Measurements from ENCODE around the gene UGT1A8. TPM values are rescaled to one million over a fixed set of nuclear protein-coding genes. Genes with fewer than 3 reads are reported as not detected.

UGT1A8 gene
- polyA plus RNA-seq, 3 donors: not detected

DNA sequence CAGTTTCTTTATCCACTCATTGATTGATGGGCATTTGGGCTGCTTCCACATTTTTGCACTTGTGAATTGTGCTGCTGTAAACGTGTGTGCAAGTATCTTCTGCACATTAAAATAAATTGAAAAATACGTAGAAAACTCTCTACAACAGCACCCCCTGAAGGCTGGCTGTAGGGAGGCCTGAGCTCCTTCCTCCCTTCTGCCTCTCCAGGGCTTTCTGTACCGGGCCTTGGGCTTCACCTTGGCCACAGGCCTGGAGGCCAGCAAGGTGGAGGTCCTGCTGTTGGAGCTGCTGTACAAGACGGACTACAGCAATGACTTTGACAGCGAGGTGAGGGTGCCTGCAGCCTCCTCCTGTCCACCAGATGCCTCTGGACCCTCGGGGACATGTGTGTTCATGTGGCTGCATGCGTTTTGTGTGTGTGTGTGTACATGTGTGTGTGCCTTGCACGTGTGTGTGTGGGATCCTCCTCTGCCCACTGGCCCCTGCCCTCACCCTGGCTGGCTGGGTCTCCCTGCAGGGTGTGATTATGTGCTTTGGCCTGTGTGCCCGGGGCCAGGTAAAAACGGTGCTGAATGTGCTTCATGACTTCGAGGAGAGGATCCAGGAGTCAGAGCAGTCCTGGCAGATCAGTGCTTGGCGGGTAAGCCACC is 189.9 kb downstream of the UGT1A8 start:
- DNase-seq (ENCODE audit: extremely low read depth in 1 of 11, low read depth in 9 of 11, low spot score in 4 of 11): no peak

DNA sequence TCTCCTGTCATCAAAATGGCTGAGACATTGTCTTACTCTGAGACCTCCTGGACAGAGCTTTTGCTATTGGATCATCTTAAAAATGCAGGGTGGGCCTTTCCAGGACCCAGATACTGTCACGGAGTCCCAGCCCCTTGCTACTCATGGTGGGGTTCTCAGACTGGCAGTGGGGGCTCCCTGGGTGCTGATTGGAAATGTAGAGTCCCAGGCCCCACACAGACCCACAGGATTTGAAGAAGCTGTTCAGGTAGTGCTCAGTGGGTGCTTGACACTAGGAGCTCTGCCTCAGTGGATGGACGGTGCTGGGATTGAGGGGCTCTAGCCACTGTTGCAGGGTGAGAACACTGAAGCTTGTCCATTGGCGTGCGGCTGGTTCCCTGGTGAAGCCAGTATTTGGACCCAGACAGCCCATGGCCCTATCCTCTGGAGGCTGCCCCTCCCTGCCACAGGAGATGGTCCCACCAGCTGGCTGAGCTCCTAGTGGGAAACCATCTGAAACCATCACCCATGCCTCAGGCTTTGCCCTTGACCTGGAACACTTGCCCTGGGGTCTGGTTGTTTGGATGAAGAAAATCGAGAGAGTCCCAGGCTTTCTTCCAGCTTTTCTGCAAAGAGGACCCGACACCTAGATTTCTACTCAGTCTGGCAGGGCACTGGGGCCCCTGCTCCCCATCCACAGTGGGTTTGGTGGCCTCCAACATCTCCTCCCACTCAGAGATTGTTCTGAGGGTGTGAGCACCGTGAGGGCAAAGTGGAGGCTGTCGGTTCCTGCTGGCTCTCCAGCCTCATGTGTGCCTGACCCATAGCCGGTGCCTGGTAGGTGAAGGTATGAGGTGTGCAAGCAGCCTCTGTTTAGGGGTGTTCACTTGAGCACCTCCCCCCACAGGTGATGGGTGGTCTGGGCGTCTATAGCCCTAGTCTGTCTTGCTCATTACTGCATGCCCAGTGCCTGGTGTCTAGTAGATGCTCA is 190.8 kb downstream of the UGT1A8 start:
- DNase-seq (ENCODE audit: extremely low read depth in 1 of 11, low read depth in 9 of 11, low spot score in 4 of 11): no peak

GRCh38 chr2:233810385-233810784 is 193.0 kb downstream of the UGT1A8 start:
- no peak for DNase-seq (ENCODE audit: extremely low read depth in 1 of 11, low read depth in 9 of 11, low spot score in 4 of 11)

DNA sequence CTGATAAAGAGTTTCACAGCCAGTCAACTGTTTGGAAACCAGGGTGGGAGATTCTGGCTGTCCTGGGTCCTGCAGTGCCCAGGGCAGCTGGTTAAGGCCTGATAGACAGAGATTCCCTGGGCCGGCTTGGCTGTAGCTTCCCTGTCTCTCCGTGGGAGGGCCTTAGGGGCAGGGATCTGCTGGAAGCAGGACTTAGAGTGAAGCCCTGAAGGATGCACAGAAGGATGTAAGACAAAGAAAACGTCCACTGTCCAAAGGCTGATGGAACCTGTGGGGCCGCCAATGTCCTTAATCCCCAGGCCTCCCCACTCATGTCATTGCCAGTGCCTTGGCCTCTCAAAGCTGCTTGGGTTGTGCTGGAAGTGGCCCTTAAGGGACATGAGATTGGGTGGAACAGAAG is 193.7 kb downstream of the UGT1A8 start:
- DNase-seq (ENCODE audit: extremely low read depth in 1 of 11, low read depth in 9 of 11, low spot score in 4 of 11): no peak

DNA sequence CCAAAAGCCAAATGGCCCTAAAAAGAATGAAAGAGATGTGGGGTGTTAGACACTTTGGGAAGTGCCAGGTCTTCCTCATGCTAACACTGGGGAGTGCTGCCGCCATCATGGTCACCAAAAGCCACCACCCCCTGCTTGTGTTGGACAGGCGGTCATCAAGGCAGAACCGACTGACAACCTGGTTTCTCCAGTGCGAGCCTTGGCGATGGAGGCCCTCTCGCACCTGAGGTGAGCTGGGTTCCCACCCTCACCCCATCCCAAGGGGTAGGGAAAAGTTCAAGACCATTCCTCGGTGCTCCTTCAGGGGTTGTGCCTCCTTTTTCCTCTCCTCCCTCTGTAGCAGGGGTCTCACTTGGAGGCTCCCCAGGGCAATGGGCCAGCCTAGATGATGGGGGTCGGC is 194.3 kb downstream of the UGT1A8 start:
- no peak for DNase-seq (ENCODE audit: extremely low read depth in 1 of 11, low read depth in 9 of 11, low spot score in 4 of 11)

GRCh38 chr2:233813236-233814055 is 196.0 kb downstream of the UGT1A8 start:
- peak in 8 of 11 donors; percentile 13 to 51 (median 24) for DNase-seq (ENCODE audit: extremely low read depth in 1 of 11, low read depth in 9 of 11, low spot score in 4 of 11)

DNA sequence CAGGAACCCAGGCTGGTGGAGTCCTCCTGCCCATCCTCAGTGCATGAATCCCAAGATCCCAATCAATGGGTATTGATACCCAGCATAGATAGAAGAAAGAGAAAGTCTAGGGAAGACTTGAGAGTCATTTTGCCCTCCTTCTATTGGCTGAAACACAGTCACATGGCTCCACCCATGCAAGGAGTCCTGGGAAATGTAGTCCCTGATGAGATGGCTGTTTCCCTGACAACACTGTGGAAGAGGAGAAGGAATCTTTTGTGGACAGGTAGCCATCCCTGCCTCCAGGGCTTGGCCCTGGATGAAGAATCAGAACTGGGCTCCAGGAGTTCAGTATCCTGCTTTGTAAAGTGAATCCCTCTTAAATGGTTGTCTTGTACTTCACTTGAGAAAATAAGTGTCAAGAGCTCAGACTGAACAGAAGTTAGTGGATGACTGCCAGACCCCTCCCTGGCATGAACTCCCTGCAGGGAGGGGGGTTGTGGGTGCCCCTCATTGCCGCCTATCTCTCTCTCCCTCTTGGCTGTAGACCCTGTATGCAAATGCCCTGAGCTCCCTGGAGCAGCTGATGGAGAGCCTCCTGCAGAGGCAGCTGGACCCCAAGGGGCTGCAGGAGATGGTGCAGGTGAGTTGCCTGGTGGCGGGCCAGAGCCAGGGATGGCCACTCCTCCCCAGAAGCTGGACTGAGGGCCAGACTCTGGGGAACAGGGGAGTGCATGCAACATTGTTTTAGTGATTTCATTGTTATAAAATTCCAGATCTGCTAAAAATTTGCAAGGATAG is 196.8 kb downstream of the UGT1A8 start:
- peak in 1 of 11 donors; percentile 17 for DNase-seq (ENCODE audit: extremely low read depth in 1 of 11, low read depth in 9 of 11, low spot score in 4 of 11)

GRCh38 chr2:233815861-233816260 is 198.4 kb downstream of the UGT1A8 start:
- DNase-seq (ENCODE audit: extremely low read depth in 1 of 11, low read depth in 9 of 11, low spot score in 4 of 11): no peak

- no peak for DNase-seq (ENCODE audit: extremely low read depth in 1 of 11, low read depth in 9 of 11, low spot score in 4 of 11)
Measured at GRCh38 chr2:233816334-233816733, 198.9 kb downstream of the UGT1A8 start.

DNA sequence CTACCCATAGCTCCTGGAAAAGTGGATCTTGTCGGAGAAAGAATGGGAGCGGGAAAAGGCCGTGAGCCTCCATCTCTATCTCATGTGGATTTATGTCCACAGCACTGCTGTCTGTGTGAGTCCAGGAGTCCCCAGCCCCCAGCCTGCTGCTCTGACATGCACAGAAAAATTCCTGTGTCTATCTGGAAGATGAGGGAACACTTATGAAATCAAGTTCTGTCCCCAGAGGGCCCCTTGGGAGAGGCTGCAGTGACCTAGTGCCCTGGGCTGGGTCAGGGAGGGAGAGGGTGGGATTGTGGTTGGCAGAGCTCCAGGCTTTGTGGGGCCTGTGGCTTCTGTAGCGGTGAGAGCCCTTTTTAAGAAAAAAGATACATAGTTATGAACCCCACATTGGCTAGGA is 199.3 kb downstream of the UGT1A8 start:
- no peak for DNase-seq (ENCODE audit: extremely low read depth in 1 of 11, low read depth in 9 of 11, low spot score in 4 of 11)

GRCh38 chr2:233817361-233817911 is 200.0 kb downstream of the UGT1A8 start:
- no peak for DNase-seq (ENCODE audit: extremely low read depth in 1 of 11, low read depth in 9 of 11, low spot score in 4 of 11)

- DNase-seq (ENCODE audit: extremely low read depth in 1 of 11, low read depth in 9 of 11, low spot score in 4 of 11): no peak
Measured at GRCh38 chr2:233817995-233818638, 200.7 kb downstream of the UGT1A8 start.

DNA sequence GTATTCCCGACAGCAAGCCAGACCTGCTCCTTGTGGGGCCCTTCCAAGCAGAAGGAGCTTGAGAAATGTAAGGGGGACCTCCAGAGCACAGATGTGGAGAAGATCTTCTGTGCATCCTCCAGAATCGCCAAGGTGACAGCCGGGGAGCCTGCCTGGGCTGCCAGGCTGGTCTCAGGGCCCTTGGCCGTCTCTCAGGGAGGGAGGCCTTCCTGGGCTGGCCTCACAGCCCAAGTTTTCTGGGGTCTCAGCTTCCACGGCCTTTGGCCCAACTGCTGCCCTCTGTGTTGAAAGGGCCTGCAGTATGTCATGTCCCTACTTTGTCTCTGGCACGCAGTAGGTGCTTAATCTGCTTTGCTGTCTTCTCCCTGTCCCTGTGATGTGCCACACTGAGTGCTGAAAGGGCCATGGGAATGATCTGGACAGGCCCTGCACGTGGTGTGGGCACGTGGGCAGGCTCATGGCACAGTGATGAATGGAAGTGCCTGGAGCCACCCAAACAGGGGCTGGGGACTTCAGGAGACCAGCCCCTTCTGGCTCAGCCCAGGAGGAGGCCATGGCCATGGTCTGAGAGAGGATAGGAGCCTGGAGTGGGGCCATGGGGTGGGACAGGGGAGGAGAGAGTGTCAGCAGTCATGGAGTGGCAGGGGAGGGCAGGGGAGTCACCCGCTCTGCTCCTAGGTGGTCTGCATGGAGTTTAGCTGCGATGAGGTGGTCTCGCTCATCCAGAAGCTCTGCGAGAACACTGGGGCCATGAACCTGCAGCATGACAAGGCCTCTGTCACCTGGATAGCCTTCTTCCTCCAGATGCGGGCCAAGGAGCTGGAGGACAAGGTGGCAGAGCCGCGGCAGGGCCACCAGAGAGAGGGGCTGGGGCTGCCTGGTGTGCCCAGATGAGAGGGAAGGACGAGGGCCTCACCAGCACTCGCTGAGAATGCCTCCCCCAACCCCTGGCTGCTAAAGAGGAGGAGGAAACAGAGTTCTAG is 201.5 kb downstream of the UGT1A8 start:
- DNase-seq (ENCODE audit: extremely low read depth in 1 of 11, low read depth in 9 of 11, low spot score in 4 of 11): no peak

DNA sequence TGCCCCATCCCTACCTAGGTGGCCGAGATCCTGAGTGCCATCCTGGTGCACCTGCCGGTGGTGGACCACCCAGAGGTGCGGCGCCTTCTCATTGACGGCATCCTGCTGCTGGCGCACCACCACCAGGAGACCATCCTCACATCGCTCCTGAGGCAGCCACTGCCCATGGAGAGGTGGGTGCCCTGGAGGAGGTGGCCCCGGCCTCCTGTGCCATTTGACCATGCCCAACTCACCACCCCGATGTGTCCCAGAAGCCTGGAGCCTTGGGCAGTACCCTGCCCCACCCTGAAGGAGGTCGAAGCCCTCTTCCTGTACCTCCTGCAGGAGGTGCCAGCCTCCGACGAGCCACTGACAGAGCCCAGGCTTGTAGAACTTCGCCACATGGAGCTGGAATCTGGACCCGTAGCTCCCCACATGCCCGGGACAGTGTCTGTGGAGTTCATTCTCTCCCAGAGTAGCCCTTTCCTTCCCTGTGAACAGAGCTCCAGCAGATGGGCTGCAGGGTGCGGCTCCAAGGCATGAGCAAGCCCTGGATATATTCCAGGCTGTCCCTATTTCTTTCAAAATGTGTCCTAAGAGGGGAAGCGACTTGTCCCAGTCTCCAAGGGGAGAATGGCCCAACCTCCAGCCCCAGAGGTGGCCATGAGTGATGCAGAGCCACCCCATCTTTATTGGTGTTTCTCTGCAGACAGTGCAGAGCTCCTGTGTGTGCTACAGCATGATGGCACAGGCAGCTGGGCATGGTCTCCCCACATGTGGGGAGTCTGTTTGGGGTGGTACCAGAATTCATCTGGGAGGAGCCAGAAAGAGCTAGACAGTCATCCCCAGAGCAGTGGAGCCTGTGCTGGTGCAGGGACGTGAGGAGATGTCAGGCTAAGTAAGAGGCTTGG is 202.7 kb downstream of the UGT1A8 start:
- DNase-seq (ENCODE audit: extremely low read depth in 1 of 11, low read depth in 9 of 11, low spot score in 4 of 11): no peak

GRCh38 chr2:233820774-233821105 is 203.3 kb downstream of the UGT1A8 start:
- DNase-seq (ENCODE audit: extremely low read depth in 1 of 11, low read depth in 9 of 11, low spot score in 4 of 11): no peak

DNA sequence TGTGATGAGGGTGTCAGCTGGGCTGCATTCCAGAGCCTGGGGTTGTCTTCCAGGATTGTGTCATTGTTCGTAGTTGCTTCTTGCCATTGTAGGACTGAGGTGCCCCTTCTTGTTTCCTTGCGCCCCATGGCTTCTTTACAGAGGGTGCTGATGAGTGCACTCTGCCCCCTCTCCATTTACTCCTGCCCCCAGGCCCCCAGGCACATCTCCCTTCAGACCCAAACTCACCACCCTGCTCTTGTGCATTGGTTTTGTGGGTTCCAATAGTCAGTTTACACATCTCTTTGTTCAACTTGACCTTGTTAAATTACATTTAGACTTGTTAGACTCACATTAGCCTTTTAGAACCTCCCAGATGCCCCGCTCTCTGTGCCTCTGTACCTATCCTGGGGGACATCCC is 203.8 kb downstream of the UGT1A8 start:
- no peak for DNase-seq (ENCODE audit: extremely low read depth in 1 of 11, low read depth in 9 of 11, low spot score in 4 of 11)

Data from renal cortex interstitium (tissue), 11 donors.